Hypothalamus (tissue), 51 donors: ENCODE data around the gene FTSJ1.
A peak's percentile ranks its signal among the peaks of the same experiment; 100 is the strongest.
"Not testable (repeated sequence)": the region's sequence is repeated elsewhere in the genome, so short reads cannot be mapped to it uniquely, and the experiment has no call there.

Source experiments
- DNase-seq, 51 donors: peaks; one replicate each; lab custom pipeline; 2025; lab: John Stamatoyannopoulos, UW

The FTSJ1 gene

GRCh38 chrX:48475774-48476577 is at the start of gene FTSJ1:
TSS of gene FTSJ1 (plus strand) at chrX:48476199. CDS start at chrX:48478048, 1,849 bp downstream.
- peak; percentile 25 to 90 (median 75) for DNase-seq

GRCh38 chrX:48427027-48427716 is 48.8 kb upstream of the FTSJ1 start:
- not testable (repeated sequence) for DNase-seq

GRCh38 chrX:48429606-48430005 is 46.4 kb upstream of the FTSJ1 start:
- DNase-seq, result not testable (repeated sequence)

- DNase-seq, result not testable (repeated sequence)
Observed at GRCh38 chrX:48430166-48430565, 45.8 kb upstream of the FTSJ1 start.

- DNase-seq, result not testable (repeated sequence)
Observed at GRCh38 chrX:48433713-48434112, 42.3 kb upstream of the FTSJ1 start.

GRCh38 chrX:48447201-48447600 is 28.8 kb upstream of the FTSJ1 start:
- not testable (repeated sequence) for DNase-seq

- DNase-seq, result no peak
Observed at GRCh38 chrX:48450076-48450475, 25.9 kb upstream of the FTSJ1 start.

- no peak for DNase-seq
Observed at GRCh38 chrX:48451708-48452107, 24.3 kb upstream of the FTSJ1 start.

- DNase-seq, result no peak
Observed at GRCh38 chrX:48456628-48457331, 19.2 kb upstream of the FTSJ1 start.

- DNase-seq, result no peak
Observed at GRCh38 chrX:48458711-48459110, 17.3 kb upstream of the FTSJ1 start.

GRCh38 chrX:48459483-48459882 is 16.5 kb upstream of the FTSJ1 start:
- no peak for DNase-seq

- DNase-seq, result no peak
Observed at GRCh38 chrX:48460031-48460430, 16.0 kb upstream of the FTSJ1 start.

GRCh38 chrX:48460606-48461005 is 15.4 kb upstream of the FTSJ1 start:
- DNase-seq, result no peak

GRCh38 chrX:48461830-48462229 is 14.2 kb upstream of the FTSJ1 start:
- no peak for DNase-seq

- no peak for DNase-seq
Observed at GRCh38 chrX:48465336-48465933, 10.6 kb upstream of the FTSJ1 start.

GRCh38 chrX:48466696-48467095 is 9.3 kb upstream of the FTSJ1 start:
- no peak for DNase-seq

- DNase-seq, result no peak
Observed at GRCh38 chrX:48467281-48467761, 8.7 kb upstream of the FTSJ1 start.

GRCh38 chrX:48468247-48468671 is 7.7 kb upstream of the FTSJ1 start:
- peak in 2 of 51 donors; percentile 1 to 3 for DNase-seq

GRCh38 chrX:48468693-48469691 is 7.0 kb upstream of the FTSJ1 start:
- no peak for DNase-seq
